GM12872 (cell line): Measurements from ENCODE around the gene IL24.
A peak's percentile ranks its signal among the peaks of the same experiment; 100 is the strongest.

Experiments used
- TF ChIP-seq, protein P1 (sequence below): IDR thresholded peaks from 3 replicates; pipeline ENCODE4 v1.5.1; 2011; ENCODE audit warnings: low read depth, mild to moderate bottlenecking, low read length, moderate library complexity; ENCODE audit not compliant: insufficient read depth

Gene IL24

GRCh38 chr1:206925106-206925736, 28.0 kb downstream of the IL24 start:
- TF ChIP-seq, protein P1, sequence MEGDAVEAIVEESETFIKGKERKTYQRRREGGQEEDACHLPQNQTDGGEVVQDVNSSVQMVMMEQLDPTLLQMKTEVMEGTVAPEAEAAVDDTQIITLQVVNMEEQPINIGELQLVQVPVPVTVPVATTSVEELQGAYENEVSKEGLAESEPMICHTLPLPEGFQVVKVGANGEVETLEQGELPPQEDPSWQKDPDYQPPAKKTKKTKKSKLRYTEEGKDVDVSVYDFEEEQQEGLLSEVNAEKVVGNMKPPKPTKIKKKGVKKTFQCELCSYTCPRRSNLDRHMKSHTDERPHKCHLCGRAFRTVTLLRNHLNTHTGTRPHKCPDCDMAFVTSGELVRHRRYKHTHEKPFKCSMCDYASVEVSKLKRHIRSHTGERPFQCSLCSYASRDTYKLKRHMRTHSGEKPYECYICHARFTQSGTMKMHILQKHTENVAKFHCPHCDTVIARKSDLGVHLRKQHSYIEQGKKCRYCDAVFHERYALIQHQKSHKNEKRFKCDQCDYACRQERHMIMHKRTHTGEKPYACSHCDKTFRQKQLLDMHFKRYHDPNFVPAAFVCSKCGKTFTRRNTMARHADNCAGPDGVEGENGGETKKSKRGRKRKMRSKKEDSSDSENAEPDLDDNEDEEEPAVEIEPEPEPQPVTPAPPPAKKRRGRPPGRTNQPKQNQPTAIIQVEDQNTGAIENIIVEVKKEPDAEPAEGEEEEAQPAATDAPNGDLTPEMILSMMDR: peak; percentile 46; the same call in 2 of the 3 replicates

GRCh38 chr1:206926286-206926685, 29.0 kb downstream of the IL24 start:
- TF ChIP-seq, protein P1: no peak

DNA sequence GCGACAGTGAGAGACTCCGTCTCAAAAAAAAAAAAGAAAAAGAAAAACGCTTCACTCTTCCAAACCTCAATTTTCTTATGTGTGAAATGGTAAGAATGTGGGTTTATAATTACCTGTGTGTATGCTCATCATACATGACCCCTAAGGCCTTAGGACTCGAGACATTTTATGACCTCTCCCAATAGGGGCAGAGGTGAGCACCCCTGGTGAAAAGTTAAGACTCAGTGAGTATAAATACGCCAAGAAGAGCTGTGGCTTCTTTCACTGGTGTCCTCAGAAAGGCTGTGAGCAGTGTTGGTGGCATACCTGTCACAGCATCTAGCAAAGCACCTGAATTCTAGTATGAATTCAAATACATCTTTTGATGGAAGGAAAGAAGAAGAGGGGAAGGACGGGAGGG, 32.3 kb downstream of the IL24 start:
- TF ChIP-seq, protein P1: peak; percentile 42; the same call in 2 of the 3 replicates

GRCh38 chr1:206930210-206930798, 33.1 kb downstream of the IL24 start:
- TF ChIP-seq, protein P1: no peak

DNA sequence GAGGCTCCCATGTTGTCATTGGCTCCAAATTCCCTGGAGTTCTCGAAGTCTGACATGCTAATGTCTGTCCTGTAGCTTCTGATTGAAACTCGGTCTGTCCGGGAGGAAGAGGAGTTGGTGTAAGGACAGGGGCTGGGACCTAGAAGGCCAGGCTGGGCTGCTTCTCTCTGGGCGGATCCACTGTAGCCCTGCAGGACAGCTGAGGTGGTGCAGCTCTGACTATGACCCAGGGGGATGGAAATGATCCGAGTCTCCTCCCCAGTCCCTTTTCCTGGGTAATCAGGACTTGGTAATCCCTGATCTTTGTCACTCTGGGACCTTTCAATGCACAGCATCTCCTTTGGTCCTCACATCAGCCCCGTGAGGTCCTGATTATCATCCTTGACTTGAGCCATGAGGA, 34.5 kb downstream of the IL24 start:
- TF ChIP-seq, protein P1: peak; percentile 51; the same call in 2 of the 3 replicates

DNA sequence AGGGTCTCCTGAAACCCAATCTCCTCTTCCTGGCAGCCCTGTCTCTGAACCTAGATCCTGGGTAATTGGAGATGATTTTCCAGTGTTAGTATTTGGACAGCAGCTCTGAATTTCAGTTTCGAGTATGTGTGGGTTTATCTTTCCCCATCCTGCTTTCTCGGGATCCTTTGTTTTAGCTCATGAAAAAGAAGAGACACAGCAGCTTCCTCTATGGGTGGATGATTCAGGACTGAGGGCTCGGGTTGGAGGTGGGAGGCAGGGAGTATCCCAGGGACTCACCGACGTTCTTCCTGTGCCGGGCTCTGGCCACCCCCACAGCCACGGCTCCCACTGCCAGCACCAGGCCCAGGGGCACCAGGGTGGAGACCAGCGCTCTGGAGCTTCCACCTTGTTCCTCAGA, 34.9 kb downstream of the IL24 start:
- TF ChIP-seq, protein P1: no peak

DNA sequence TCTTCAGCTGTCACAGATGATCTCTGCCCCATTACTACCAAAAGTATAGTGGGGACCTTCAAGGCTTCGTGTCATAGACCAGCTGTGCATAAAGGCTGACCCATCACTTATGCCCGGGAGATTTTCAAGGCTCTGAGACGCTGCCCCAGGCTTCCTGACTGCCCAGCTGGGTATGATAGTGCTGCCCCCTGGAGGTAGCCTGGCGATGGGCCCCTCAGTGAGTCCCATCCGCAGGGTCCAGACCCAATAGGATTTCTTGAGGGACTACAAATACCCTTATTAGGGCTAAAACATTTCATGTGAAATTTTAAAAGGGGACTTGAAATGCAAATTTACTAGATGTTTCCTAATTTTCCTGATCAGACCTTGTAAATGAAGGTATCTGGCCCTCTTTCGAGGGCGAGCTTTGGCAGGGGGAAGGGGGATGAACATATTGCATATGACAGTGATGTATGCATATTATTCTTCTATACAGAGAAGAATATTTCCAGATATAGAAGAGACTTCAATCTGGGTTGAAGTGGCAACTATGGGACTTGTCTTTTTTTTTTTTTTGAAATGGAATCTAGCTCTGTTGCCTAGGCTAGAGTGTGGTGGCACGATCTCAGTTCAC, 36.2 kb downstream of the IL24 start:
- TF ChIP-seq, protein P1: peak; percentile 86
